HG03571 (cell line): ENCODE measurements around the gene FAM222A.

ENCODE experiments used
- ATAC-seq: cut with Tn5 transposase; IDR thresholded peaks from one replicate; pipeline ENCODE4 v1.9.1; 2021; ENCODE audit not compliant: unreplicated experiment

Gene FAM222A

GRCh38 chr12:109770861-109771670 is 57.4 kb downstream of the FAM222A start:
- no peak for ATAC-seq

DNA sequence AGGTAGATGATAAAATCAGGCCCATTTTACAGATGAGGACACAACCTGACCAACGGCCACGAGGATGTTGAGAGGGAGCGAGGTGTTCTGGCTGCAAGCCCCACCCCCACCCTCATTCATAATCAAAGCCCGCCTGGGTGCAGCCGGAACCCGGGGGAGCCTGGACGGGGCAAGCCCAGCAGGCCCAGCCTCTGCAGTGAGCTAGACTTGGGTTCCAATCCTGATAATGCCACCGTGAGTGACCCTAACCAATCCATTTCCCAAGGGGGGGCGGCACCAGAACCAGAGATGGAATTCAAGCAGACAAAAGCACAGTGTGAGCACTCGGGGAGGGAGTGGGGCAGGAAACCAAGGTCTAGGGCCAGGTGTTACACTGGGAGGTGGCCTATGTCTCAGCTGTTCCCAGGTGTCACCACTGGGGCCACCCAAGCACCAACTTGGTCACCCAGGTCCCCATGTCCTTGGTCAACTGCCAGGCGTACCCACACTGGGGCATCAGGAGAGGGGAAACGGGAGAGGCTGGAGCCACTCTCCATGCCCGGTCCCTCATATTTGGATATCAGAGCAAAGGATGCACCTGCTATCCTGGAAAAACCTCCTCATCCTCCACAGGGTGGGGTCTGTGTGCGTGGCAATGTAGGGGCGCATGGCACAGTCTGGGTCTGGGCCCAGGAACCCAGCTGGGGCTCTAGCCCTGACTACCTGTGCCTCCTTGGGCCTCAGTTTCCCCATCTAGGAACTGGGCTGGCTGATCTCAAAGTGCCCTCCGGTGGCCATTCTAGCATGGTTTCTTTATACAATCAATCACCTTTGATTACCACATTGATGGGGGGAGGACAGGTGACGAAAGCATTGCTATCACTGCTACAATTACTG is 58.4 kb downstream of the FAM222A start:
- no peak for ATAC-seq

DNA sequence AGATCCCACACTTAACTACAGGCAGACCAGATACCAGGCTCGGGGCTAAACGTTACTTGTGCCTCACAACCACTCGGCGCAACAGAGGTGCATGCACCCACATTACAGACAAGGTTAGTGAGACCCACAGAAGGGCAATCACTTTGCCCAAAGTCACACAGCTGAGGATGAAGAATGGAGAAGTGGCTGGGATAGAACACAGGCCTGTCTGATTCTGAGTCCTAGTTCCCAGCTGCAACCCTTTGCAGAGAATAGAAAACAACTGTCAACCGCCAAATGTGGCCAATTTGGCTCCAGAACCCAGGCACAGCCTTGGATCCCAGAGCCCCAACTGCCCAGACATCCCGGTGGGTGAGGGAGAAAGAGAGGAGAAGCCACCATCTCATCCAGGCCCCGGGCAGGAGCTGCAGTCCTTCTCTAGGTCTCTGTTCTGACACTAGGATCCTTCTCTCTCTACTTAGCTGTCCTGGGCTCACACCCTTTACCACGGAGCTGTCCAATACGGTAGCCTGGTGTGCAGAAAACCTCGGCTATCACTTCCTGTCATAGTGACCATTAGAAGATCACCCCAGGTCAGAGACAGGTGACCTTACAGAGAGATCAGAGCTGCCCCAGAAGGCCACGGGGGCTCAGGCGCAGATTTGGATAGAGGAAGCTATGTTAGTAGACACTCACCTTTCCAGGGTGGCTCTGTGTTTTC is 59.1 kb downstream of the FAM222A start:
- ATAC-seq, result no peak

- no peak for ATAC-seq
These were observed 59.9 kb downstream of the FAM222A start for GRCh38 chr12:109773384-109774011.

GRCh38 chr12:109775172-109775881 is 61.7 kb downstream of the FAM222A start:
- no peak for ATAC-seq

GRCh38 chr12:109776624-109777023 is 63.0 kb downstream of the FAM222A start:
- no peak for ATAC-seq

- ATAC-seq, result no peak
These were observed 63.9 kb downstream of the FAM222A start for GRCh38 chr12:109777544-109777943.

- no peak for ATAC-seq
These were observed 65.1 kb downstream of the FAM222A start for GRCh38 chr12:109778684-109779083.

DNA sequence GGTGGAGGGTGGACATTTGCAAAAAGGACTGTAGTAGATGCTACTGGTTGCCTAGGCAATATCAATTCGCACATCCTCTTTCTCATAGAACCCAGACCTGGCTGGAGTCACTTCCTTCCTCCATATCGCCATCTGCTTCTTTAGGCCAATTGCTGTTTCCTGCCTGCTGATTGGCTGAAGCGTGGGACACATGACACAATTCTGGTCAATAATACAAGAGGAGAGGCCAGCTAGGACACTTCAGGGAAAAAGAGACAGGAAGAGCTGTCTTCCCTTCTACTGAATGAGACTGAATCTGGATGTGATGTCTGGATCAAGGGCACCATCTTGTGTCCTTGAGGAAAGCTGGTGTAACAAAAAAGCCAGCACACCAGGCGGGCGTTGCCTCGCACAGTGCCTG is 65.8 kb downstream of the FAM222A start:
- ATAC-seq, result no peak

DNA sequence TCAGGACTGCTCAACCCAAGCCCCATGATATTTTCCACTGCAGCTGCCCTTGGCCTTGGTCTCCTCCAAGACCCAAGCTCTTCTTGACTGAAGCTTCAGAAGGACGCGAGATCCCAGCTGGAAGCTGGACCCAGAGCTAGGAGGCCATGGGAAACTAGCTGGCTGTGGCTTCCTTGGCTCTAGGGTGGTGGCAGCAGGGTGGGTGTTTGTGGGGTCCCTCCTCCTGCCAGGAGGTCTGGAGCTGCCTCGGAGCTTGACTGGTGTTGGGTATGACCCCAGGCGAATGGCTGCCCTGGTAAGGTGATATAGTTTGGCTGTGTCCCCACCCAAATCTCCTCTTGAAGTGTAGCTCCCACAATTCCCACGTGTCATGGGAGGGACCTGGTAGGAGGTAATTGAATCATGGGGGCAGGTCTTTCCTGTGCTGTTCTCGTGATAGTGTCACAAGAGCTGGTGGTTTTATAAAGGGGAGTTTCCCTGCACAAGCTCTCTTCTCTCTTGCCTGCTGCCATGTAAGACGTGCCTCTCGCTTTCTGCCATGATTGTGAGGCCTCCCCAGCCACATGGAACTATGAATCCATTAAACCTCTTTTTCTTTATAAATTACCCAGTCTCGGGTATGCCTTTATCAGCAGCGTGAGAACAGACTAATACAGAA is 68.2 kb downstream of the FAM222A start:
- ATAC-seq, result no peak

GRCh38 chr12:109782326-109782703 is 68.7 kb downstream of the FAM222A start:
- ATAC-seq, result no peak

- ATAC-seq, result no peak
These were observed 69.7 kb downstream of the FAM222A start for GRCh38 chr12:109783135-109783964.

DNA sequence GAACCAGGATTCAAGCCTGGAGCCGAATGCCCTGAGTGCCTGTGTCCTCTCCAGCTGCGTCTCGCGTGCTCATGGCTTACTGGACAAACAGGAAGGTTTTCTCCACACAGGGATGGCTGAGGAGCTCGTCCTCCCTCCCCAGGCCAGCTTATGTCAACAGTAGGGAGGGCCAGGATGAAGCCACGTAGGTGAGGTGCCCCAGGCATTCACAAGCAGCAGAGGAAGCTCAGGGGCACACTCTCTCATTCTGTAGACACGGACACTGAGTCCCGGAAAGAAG is 70.3 kb downstream of the FAM222A start:
- ATAC-seq, result no peak

- ATAC-seq, result no peak
These were observed 72.2 kb downstream of the FAM222A start for GRCh38 chr12:109785854-109786253.

DNA sequence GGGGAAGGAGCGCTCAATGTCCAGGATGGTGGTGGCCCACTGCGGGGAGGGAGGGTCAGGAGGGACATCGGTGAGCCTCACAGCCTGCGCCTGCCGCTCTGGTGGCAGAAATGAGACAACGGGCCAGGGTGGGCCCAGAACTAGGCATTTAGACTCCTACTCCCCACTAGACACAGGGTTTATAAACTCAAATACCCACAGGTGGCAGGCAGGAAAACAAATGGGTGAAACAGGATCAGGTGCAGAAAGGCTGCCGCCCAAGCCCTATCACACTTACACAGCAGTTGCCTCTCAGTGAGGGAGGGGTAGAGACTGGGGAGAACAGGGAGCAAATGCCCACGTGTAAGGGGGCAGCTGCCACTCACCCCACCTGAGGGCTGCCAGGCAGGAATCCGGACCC is 73.2 kb downstream of the FAM222A start:
- ATAC-seq, result no peak

GRCh38 chr12:109789526-109790048 is 76.0 kb downstream of the FAM222A start:
- no peak for ATAC-seq

- no peak for ATAC-seq
These were observed 79.4 kb downstream of the FAM222A start for GRCh38 chr12:109792992-109793391.

- ATAC-seq, result no peak
These were observed 79.8 kb downstream of the FAM222A start for GRCh38 chr12:109793411-109793810.
